SK-N-SH (cell line): Measurements from ENCODE around the gene MPEG1. TPM values are rescaled to one million over a fixed set of nuclear protein-coding genes. Genes with fewer than 3 reads are reported as not detected.

Experiments used
- CTCF ChIA-PET: fragments of 300-600, 350-600 bp; formaldehyde crosslinking; extraction: SDS; loops from one replicate; lab custom pipeline; 2021; lab: Yijun Ruan, JAX
- POLR2A ChIA-PET: fragments of 350-600 bp; sonication (Branson Sonifier 250); formaldehyde crosslinking; extraction: SDS; loops from one replicate; lab custom pipeline; 2020; ENCODE audit warnings: antibody characterized with exemption, inconsistent platforms; lab: Yijun Ruan, JAX
- DNase-seq: peaks from one replicate; pipeline ENCODE4 v3.0.0; 2012
- H2AFZ ChIP-seq: fragments of 200-600 bp; sonication (generic); 2 replicates; pipeline ENCODE4 v1.8.1; 2016; ENCODE audit warnings: antibody characterized with exemption, mild to moderate bottlenecking, low read depth
- H3F3A ChIP-seq: fragments of 200-600 bp; sonication (generic); replicated peaks from 2 replicates; pipeline ENCODE3; 2016; ENCODE audit warnings: antibody characterized with exemption, mild to moderate bottlenecking; ENCODE audit not compliant: insufficient read depth
- H3K27ac ChIP-seq, 2 experiments: fragments of 200-500 bp in 1 of 2; fragments of 200-600 bp in 1 of 2; sonication (Bioruptor generic) in 1 of 2; sonication (generic), shearing (Covaris generic) in 1 of 2; 2 replicates each; pipeline versions ENCODE4 v1.5.1 to v1.6.1; 2014 to 2016; ENCODE audit warnings: low read depth in 2 of 2, inconsistent platforms in 1 of 2, low read length in 1 of 2, mild to moderate bottlenecking in 1 of 2, mixed read lengths in 1 of 2
- H3K27me3 ChIP-seq: fragments of 200-600 bp; sonication (generic), shearing (Covaris generic); 2 replicates; pipeline ENCODE4 v1.6.1; 2016; ENCODE audit warnings: mixed run types; ENCODE audit not compliant: insufficient read depth
- H3K36me3 ChIP-seq, 2 experiments: fragments of 200-500 bp in 1 of 2; fragments of 200-600 bp in 1 of 2; sonication (Bioruptor generic) in 1 of 2; sonication (generic) in 1 of 2; replicated peaks in 1 of 2; 2 replicates each; pipeline versions ENCODE3 to v1.5.1; 2014 to 2016; ENCODE audit warnings: low read length in 1 of 2, mild to moderate bottlenecking in 1 of 2; ENCODE audit not compliant: insufficient read depth in 2 of 2, control insufficient read depth in 1 of 2
- H3K4me1 ChIP-seq, 2 experiments: fragments of 200-500 bp in 1 of 2; fragments of 200-600 bp in 1 of 2; sonication (Bioruptor generic) in 1 of 2; sonication (generic), shearing (Covaris generic) in 1 of 2; 2 replicates each; pipeline versions ENCODE4 v1.5.1 to v1.6.1; 2014 to 2016; ENCODE audit warnings: low read depth in 1 of 2, low read length in 1 of 2, mixed run types in 1 of 2; ENCODE audit not compliant: insufficient read depth in 2 of 2, control insufficient read depth in 1 of 2
- H3K4me2 ChIP-seq: fragments of 200-600 bp; sonication (generic), shearing (Covaris generic); 2 replicates; pipeline ENCODE4 v1.6.1; 2017; ENCODE audit warnings: mixed run types
- H3K4me3 ChIP-seq, 2 experiments: fragments of 200-500 bp in 1 of 2; fragments of 200-600 bp in 1 of 2; sonication (Bioruptor generic) in 1 of 2; sonication (generic), shearing (Covaris generic) in 1 of 2; 2 replicates each; pipeline versions ENCODE4 v1.5.1 to v1.8.1; 2014 to 2016; ENCODE audit warnings: low read depth in 2 of 2, inconsistent platforms in 1 of 2, low read length in 1 of 2, mild to moderate bottlenecking in 1 of 2, mixed read lengths in 1 of 2, moderate library complexity in 1 of 2
- H3K79me2 ChIP-seq: fragments of 200-600 bp; sonication (generic); 2 replicates; pipeline ENCODE4 v1.8.1; 2017; ENCODE audit warnings: mild to moderate bottlenecking; ENCODE audit not compliant: insufficient read depth
- H3K9ac ChIP-seq: fragments of 200-600 bp; sonication (generic); 2 replicates; pipeline ENCODE4 v1.6.1; 2017; ENCODE audit warnings: mixed run types
- H3K9me2 ChIP-seq: fragments of 200-600 bp; sonication (generic); 2 replicates; pipeline ENCODE4 v1.6.1; 2017; ENCODE audit warnings: mixed run types
- H3K9me3 ChIP-seq: fragments of 200-600 bp; sonication (generic); 2 replicates; pipeline ENCODE4 v1.6.1; 2017; ENCODE audit warnings: mixed run types, mild to moderate bottlenecking, moderate library complexity
- H4K20me1 ChIP-seq: fragments of 200-600 bp; sonication (generic); 2 replicates; pipeline ENCODE4 v1.6.1; 2017; ENCODE audit warnings: mild to moderate bottlenecking, mixed run types; ENCODE audit not compliant: insufficient read depth
- CTCF ChIP-seq: fragments of 200-600 bp; sonication (generic); IDR thresholded peaks from 2 replicates; pipeline ENCODE4 v1.6.1; 2017; ENCODE audit warnings: antibody characterized with exemption, mild to moderate bottlenecking, moderate library complexity
- ELF1 ChIP-seq: IDR thresholded peaks from 2 replicates; pipeline ENCODE4 v1.4.0; 2012
- EP300 ChIP-seq, 2 experiments: IDR thresholded peaks; 2 replicates each; pipeline versions ENCODE4 v1.4.0 to v1.6.1; 2012; ENCODE audit warnings: borderline replicate concordance in 1 of 2, low read depth in 1 of 2, low read length in 1 of 2
- FOSL2 ChIP-seq: IDR thresholded peaks from 2 replicates; pipeline ENCODE4 v1.4.0; 2012; ENCODE audit warnings: low read depth, mild to moderate bottlenecking, moderate library complexity, borderline replicate concordance
- FOXM1 ChIP-seq: IDR thresholded peaks from 2 replicates; pipeline ENCODE4 v1.4.0; 2012; ENCODE audit warnings: low read depth, mild to moderate bottlenecking
- MXI1 ChIP-seq: IDR thresholded peaks from 2 replicates; pipeline ENCODE4 v1.6.1; 2012; ENCODE audit warnings: mild to moderate bottlenecking, low read depth, low read length, improper control_type of control experiment
- PBX3 ChIP-seq: IDR thresholded peaks from 2 replicates; pipeline ENCODE4; 2012
- RAD21 ChIP-seq: IDR thresholded peaks from 2 replicates; pipeline ENCODE4 v1.6.1; 2012; ENCODE audit warnings: mild to moderate bottlenecking, low read length
- REST ChIP-seq: IDR thresholded peaks from 2 replicates; pipeline ENCODE4 v1.6.1; 2012; ENCODE audit warnings: mild to moderate bottlenecking, low read depth, low read length, moderate library complexity
- RFX5 ChIP-seq: IDR thresholded peaks from 2 replicates; pipeline ENCODE4 v1.6.1; 2012; ENCODE audit warnings: mild to moderate bottlenecking, improper control_type of control experiment, low read length
- RXRA ChIP-seq: IDR thresholded peaks from 2 replicates; pipeline ENCODE4 v1.4.0; 2012; ENCODE audit warnings: low read depth, mild to moderate bottlenecking, borderline replicate concordance
- SIN3A ChIP-seq: IDR thresholded peaks from 2 replicates; pipeline ENCODE4 v1.6.1; 2012; ENCODE audit warnings: low read depth, mild to moderate bottlenecking, low read length, moderate library complexity, borderline replicate concordance
- TAF1 ChIP-seq: IDR thresholded peaks from 2 replicates; pipeline ENCODE4 v1.6.1; 2012; ENCODE audit warnings: low read depth, mild to moderate bottlenecking, low read length, moderate library complexity, borderline replicate concordance
- TCF12 ChIP-seq: IDR thresholded peaks from 2 replicates; pipeline ENCODE4 v1.4.0; 2012
- USF2 ChIP-seq: fragments of 150-350 bp; IDR thresholded peaks from 2 replicates; pipeline ENCODE4 v1.6.1; 2017; ENCODE audit warnings: antibody characterized with exemption, low read length, low read depth, borderline replicate concordance
- WGBS: methylation state at CpG from one replicate; pipeline ENCODE4 v1.1.6; 2017; ENCODE audit warnings: low lambda C conversion rate; 5-methylcytosine and 5-hydroxymethylcytosine counted together
- polyA plus RNA-seq, 3 experiments: library from polyadenylated mRNA; depleted of rRNA; stranded (reverse); fragments of >200 nt; gene quantifications; 2 replicates each; pipeline ENCODE4 v1.2.3, GENCODE V29; 2012

The MPEG1 gene
- polyA plus RNA-seq, 1 of the 3 experiments (the other 2 are of a cell fraction), result not detected

- Histone ChIP-seq H3K9me3 (no peaks in the 10 kb centered on the region), H2AFZ (no peak overlapping the region), H3F3A (no peaks in the 10 kb centered on the region), H3K9ac (no peak overlapping the region), H3K4me3 (no peak overlapping the region), H3K79me2 (no peaks in the 10 kb centered on the region), H3K36me3 (no peaks in the 10 kb centered on the region), H3K4me1 (no peaks in the 10 kb centered on the region), H4K20me1 (no peaks in the 10 kb centered on the region), H3K27me3 (peaks cover 11% of the 10 kb centered on the region; the same call in 1 of the 2 replicates), H3K9me2 (no peaks in the 10 kb centered on the region), H3K27ac (no peak overlapping the region), H3K4me2 (no peak overlapping the region)
- ChIA-PET CTCF (interaction anchor here (1.8 to 3.0 kb wide), 2 partner anchors 11 to 45 kb away, joined by 5 to 9 read pairs; partner anchors contain the start of gene DTX4), POLR2A (no interaction called here)
- TF ChIP-seq TCF12 (peak; percentile 17; the same call in 1 of the 2 replicates), PBX3 (0 out of 2 replicates have a peak, but pooled peaks have one; percentile 10), FOXM1 (no peak)
- WGBS, result 8% methylated on average over 9 of the region's 9 CpGs
- DNase-seq, result no peak
These were observed 4.2 kb upstream of the MPEG1 start for GRCh38 chr11:59216641-59217564.

- H3K36me3 ChIP-seq, result no peaks in the 10 kb centered on the region
- no peak overlapping the region for H3K4me3 ChIP-seq
- H3K9ac ChIP-seq, result no peak overlapping the region
- H3K27me3 ChIP-seq, result peaks cover 11% of the 10 kb centered on the region; the same call in 1 of the 2 replicates
- no peaks in the 10 kb centered on the region for H3F3A ChIP-seq
- no peaks in the 10 kb centered on the region for H3K4me1 ChIP-seq
- no peak overlapping the region for H3K27ac ChIP-seq
- no peak overlapping the region for H3K4me2 ChIP-seq
- ChIA-PET POLR2A (no interaction called here), CTCF (no interaction called here)
- no peaks in the 10 kb centered on the region for H4K20me1 ChIP-seq
- no peak for DNase-seq
- no peaks in the 10 kb centered on the region for H3K9me3 ChIP-seq
- no peaks in the 10 kb centered on the region for H3K79me2 ChIP-seq
- H3K9me2 ChIP-seq, result no peaks in the 10 kb centered on the region
- H2AFZ ChIP-seq, result no peak overlapping the region
- 11% methylated on average over 2 of the region's 2 CpGs for WGBS
- no peak for TF ChIP-seq EP300 (IDR thresholded peaks at IDR 0.05; ENCODE audit: borderline replicate concordance in 1 of 2, low read depth in 1 of 2, low read length in 1 of 2)
- no peak for TF ChIP-seq FOXM1
- no peak for TF ChIP-seq TAF1
- no peak for TF ChIP-seq USF2
- TF ChIP-seq REST, result no peak
- no peak for TF ChIP-seq FOSL2
- no peak for TF ChIP-seq ELF1
- TF ChIP-seq RXRA, result no peak
- no peak for TF ChIP-seq MXI1
- no peak for TF ChIP-seq RAD21
- TF ChIP-seq SIN3A, result no peak
- no peak for TF ChIP-seq CTCF
- no peak for TF ChIP-seq RFX5
These were observed 1.6 kb upstream of the MPEG1 start for GRCh38 chr11:59214141-59214893.
